Middle frontal gyrus (tissue), 1 donor: ENCODE data around the gene FCGR2B.
"Not testable (repeated sequence)": the region's sequence is repeated elsewhere in the genome, so short reads cannot be mapped to it uniquely, and the experiment has no call there.

ENCODE experiments used
- DNase-seq: peaks from one replicate; pipeline ENCODE4 v3.0.0-alpha.2; 2015; ENCODE audit warnings: low spot score; ENCODE audit errors: extremely low spot score

FCGR2B gene

DNA sequence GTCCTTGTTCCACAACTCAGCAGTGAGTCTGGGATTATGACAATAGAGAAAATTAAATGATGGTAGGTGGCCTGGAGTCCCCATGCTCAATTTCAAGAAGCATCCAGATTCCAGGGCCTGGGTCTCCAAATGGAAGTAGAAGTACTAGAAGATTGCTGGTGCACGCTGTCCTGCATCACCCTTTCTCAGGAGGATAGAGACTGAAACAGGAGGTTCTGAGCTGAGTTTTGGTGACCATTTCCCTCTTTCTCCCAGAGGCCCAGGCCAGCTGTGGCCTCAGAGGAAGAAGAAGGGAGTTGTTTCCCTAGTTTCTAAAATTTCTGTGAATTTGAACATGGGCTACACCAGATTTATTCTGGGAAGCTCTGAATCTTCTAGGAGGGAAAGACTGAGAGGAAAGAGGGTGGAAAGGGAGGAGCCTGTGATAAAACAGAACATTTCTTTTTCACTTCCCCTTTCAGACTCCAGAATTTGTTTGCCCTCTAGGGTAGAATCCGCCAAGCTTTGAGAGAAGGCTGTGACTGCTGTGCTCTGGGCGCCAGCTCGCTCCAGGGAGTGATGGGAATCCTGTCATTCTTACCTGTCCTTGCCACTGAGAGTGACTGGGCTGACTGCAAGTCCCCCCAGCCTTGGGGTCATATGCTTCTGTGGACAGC lies at the start of gene FCGR2B:
Gene FCGR2B, plus strand, starts transcription at position 460 of the 656 bp plus-strand sequence. Its CDS starts 99 bp downstream, at position 559.
- not testable (repeated sequence) for DNase-seq

DNA sequence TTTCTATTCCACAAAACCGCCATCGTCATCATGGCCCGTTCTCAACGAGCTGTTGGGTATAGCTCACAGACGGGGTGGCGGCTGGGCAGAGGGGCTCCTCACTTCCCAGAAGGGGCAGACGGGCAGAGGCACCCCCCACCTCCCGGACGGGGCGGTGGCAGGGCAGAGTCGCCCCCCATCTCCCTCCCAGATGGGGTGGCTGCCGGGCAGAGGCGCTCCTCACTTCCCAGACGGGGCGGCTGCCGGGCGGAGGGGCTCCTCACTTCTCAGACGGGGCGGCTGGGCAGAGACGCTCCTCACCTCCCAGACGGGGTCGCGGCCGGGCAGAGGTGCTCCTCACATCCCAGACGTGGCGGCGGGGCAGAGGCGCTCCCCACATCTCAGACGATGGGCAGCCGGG lies 46.5 kb upstream of the FCGR2B start:
- DNase-seq, result not testable (repeated sequence)

DNA sequence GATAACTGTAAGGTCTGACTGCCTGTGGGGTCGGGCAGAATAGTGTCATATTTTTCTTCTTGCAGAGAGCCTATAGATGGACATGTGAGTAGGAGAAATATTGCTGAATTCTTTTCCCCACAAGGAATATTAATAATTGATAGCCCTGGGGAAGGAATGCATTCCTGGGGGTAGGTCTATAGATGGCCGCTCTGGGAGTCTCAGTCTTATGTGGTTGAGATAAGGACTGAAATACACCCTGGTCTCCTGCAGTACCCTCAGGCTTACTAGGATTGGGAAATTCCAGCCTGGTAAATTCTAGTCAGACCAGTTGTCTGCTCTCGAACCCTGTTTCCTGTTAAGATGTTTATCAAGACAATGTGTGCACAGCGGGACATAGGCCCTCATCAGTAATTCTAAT lies 44.4 kb upstream of the FCGR2B start:
- not testable (repeated sequence) for DNase-seq

DNA sequence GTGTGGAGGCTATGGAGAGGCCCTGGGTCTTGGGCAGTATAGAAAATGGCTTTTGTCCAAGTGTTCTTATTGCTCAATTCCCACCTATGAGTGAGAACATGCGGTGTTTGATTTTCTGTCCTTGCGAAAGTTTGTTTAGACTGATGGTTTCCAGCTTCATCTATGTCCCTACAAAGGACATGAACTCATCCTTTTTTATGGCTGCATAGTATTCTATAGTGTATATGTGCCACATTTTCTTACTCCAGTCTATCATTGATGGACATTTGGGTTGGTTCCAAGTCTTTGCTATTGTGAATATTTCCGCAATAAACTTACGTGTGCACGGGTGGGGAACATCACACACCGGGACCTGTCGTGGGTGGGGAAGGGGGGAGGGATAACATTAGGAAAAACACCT lies 42.5 kb upstream of the FCGR2B start:
- DNase-seq, result not testable (repeated sequence)

DNA sequence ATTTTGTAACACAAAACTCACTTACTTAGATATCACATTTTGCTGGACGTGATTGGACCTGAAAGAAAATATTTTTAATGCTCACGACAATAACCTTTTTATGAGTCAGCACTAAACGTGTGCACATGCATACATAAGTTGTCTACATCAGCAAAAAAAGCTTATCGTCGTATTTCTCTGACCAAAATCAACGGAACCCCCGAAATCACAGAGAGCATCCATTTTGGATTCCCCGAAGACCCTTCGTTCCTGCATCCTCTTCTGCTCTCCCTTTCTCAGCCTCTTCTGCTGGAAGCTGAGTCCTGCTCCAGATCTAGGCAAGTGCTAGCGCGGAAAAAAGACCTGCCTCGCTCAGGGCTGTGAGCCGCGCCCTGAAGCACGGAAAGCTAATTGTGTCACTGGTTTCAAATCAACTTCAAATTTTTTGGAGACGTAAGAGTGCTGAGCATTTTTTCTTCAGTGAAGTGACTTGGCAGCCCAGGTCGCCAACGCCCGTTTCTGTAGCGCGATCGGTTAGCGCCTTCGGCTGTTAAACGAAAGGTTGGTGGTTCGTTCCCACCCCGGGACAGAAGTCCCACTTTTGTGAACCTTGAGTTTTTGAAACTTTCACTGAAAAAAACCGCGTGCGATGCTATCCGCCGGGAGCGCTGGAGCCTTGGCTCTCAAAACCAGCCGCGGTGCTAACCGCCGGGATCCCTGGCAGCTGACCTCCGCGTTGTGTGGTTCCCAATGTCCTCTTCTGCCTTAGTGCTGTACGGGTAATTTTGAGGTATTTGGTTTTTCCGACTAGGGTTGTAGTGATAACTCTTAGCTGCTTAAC lies 41.6 kb upstream of the FCGR2B start:
- peak; percentile 64 for DNase-seq

DNA sequence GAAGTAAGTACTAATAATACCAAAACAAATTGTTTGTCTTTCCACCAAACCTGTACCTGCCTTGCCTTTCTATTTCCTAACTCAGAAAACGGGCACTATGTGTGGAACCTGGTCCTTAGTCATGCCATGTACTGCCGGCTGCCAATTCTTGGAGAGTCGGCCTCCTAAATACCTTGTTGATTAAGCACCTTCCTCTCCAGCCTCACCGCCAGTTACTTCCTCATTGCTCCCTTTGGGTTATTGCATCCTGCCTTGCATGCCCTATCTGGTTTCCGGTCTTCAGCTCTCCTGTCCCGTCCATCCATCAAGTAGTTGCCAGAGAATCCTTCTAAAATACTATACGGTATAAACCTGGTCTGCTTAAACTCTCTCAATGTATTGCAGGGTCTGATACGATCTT lies 40.9 kb upstream of the FCGR2B start:
- DNase-seq, result not testable (repeated sequence)

DNA sequence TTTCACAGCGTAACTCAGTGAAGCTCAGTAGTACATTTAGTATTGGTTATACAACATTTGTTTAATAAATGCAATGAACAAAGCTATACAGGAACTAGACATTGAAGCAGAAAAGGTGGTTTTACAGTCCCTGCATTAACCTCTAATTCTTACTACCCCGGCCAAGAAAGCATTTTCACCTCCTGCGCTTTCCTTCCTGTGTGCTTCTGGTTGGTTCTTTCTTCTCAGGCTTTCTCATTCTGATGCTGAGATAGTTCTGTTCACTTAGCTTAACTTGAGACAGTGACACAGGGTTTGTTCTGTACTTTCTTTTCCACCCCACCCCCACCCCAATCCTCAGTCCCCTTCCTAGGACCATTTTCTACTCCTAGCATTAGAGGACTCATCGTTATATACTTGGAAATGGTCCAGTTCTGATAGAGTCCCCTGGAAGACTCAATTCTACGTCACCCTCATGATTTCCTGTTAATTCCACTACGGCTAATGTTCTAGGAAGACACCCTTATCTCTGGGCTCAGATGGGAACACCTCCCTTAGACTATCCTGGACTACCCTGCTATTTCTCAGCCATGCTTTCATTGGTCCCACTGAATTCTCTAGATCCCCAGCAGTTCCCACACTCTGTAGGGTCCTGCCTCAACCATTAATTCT lies 39.4 kb upstream of the FCGR2B start:
- not testable (repeated sequence) for DNase-seq

DNA sequence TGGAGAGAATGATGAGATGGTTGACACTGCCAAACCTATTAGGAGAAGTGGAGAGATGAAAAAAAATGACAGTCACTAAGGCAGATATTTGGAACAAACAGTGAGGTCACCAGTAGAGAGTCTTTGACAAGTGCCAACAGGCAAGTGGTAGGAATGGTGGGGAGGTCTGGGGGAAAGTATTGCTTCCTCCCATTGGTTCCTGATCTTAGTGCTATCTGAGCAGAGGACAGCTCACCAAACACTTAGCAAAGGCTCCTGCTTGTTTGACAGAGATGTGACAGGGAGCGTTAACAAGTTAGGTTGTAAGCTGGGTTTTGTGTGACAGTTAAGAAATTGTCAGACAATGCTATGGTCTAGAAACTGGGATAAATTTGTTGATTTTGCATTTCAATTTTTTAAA lies 38.3 kb upstream of the FCGR2B start:
- not testable (repeated sequence) for DNase-seq

DNA sequence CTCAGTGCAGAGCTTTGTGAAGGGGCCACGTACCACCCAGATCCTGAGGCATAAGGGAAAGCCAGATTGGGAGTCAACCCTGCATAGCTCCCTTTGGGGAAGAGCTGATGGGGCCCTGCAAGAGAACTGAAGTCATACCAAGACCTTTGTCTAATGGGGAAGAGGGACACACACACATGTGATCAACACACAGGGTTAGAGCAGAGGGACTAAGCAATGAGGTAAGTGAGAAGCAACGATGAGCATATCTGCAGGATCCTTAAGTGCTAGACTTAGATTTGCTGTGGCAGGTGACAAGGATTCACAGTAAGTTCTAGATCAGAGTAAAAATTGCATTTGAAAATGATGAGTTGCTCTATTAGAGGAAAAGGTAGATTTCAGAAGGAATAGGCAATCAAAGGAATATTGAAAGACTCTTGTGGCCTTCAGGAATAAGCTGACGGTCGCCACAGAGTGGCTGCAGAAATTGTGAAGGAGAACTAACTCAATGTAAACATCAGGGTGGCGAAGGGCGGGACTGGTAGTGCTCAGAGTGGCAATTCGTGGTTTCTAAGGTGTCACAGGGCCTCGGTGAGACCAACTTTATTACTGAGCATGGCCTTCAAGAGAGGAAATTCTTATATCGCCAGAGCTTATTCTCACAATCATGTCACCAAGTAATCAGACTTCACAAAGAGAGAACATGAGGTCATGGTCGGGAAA lies 36.3 kb upstream of the FCGR2B start:
- not testable (repeated sequence) for DNase-seq

DNA sequence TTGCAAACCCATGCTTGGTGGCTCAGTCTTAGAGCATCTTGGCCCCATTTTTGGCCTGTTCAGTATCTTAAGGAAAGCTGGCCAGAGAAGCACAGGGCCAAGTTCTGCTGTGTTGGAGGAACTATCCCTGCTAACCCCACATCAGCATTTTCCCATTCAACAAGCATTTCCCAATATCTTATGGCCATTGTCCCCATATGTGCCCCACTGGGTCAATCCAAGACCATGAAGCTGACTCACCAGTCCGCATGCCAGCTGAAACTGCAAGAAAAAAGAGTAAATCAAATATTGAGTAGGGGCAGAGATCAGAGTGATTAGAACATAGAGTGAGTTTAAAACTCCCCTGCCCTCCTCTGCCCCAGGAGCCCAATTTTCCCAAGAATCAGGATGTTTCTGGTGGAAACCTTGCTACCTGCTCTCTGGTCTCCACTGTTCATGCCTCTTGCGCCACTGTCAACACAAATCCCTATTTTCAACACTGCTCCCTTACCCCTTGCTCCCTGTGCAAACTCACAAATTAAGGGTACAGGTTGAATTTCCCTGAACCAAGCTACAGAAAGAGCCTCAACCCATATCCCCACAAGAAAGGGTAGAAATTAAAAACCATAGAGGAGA lies 32.7 kb upstream of the FCGR2B start:
- DNase-seq, result not testable (repeated sequence)

DNA sequence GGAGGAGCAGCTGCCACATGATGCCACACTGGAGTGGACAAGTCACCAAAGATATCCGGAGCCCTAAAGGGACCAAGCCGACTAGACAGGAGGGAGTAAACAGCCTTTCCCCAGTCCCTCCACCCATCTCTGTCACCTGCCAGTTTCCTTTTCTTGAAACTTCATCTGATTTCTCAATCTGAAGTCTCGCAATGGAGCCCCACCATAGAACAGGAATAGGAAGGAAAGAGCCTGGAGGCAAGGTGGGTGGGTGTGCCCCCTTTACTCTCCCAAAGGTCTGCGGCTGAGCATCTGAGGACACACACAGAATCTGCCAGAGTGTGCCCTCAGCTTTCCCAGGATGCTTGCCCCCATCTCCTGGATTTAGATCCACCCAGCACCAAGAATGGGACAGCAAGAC lies 31.9 kb upstream of the FCGR2B start, which contains the start of gene FCGR3B:
Gene FCGR3B, minus strand, starts transcription at position 101 of the 400 bp plus-strand sequence. Its CDS starts 82 bp downstream, at position 19.
- no peak for DNase-seq

DNA sequence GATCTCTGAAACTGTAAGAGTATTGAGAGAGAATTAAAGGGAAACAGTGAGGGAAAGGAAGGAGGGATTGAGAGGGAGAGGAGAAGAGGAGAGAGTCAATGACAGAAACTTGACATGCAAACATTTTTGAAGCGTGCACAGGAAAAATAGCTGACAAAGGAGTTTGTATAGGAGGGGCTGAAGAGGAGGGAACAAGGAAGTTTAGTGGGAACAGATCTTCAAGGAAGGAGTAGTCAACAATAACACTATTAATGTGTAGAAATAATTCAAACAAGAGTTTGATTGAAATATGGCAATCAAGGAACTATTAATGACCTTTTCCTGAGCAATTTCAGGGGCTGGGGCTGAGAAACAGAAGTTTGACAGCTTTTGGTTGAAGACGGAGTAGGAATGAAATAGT lies 27.9 kb upstream of the FCGR2B start:
- not testable (repeated sequence) for DNase-seq

DNA sequence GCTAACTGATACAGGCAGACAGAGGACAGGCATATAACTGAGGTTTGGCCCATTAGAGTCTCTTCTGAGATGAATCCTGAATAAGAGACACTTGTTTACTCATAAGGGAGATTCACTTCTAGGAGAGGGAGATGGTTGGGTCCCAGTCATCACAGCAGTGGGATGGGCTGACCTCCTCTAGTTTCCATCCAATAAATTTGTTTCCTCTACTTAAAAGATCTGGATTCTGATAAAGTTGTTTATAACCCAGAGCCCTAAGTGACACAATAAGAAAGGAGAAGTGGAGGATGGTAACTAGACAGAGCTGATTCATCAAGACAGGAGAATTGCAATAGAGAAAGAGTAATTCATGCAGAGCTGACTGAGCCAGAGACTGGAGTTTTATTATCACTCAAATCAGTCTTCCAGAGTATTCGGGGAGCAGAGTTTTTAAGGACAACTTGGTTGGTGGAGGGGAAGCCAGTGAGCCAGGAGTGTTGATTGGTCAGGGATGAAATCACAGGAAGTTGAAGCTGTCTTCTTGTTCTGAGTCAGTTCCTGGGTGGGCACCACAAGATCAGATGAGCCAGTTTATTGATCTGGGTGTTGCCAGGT lies 26.7 kb upstream of the FCGR2B start:
- not testable (repeated sequence) for DNase-seq

DNA sequence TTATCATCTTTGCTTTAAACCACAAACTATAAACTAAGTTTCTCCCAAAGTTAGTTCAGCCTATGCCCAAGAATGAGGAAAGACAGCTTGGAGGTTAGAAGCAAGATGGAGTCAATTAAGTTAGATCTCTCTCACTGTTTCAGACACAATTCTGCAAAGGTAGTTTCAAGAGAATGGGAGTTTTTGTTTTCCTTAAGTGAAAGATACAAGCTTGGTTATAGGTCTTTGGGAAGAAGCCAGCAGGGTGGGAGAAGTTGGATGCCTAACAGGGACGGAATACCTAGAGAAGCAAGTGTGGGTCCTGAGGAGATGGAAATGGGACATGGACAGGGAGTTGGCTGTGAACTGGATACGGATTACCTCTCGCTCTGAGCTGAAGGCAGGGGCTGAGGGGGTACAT lies 26.0 kb upstream of the FCGR2B start:
- not testable (repeated sequence) for DNase-seq

DNA sequence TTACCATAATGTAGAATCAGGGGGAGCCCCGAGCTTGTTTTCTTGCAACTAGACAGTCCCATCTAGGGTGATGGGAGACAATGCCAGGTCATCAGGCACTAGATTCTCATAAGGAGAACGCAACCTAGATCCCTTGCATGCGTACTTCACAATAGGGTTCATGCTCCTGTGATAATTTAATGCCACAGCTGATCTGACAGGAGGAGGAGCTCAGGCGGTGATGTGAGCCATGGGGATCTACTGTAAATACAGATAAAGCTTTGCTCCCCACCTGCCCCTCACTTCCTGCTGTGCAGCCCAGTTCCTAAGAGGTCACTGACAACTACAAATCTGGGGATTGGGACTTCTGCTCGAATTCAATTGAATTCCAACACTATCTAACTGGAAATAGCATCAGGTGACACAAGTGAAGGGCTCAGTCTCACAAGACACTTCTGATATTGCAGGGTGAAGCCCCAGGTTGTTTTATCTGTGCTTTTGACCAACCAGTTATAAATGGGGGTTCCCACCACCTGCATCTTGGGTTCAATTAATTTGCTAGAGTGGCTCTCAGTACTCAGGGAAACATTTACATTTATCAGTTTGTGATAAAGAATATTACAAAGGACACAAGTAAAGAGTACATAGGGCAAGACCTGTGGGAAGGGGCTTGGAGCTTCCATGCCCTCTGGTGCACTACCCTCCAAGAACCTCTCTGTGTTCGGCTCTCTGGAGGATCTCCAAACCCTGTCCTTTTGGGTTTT lies 24.5 kb upstream of the FCGR2B start:
- DNase-seq, result not testable (repeated sequence)

DNA sequence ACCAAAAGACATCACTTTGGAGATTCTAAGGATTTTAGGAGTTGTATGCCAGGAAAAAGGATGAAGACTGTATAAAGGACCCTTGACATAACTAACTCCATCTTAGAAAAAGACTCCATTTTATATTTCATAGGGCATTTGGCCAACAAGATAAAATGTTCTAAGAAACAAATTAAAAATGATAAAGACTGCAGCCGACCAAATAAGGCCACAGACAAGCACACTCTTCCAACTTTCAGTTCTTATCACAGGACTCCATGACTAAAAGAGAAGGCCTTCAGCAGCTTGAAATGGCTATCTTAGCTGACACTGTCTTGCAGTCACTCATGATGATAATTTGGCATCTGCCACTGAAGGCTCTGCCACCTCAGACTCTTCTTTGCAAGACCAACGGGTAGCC lies 23.7 kb upstream of the FCGR2B start:
- DNase-seq, result not testable (repeated sequence)

DNA sequence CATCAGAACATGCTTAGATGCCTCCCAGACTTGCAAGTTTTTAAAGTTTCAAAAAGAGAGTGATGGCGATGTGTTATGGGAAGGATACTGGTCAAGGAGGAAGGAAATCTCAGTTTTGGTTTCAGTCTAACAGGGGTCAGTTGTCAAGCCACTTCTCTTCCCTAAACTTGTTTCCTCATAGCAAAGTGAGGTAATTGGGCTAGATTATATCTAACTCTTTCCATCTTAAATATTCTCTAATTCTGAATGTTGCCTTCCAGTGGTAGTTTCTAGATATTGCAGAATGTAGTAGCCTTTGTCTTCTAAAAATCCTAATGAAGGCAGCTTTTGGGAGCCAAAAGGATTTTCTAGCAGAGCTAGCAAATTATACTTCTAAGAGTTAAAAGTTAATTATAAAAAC lies 20.2 kb upstream of the FCGR2B start:
- DNase-seq, result not testable (repeated sequence)

DNA sequence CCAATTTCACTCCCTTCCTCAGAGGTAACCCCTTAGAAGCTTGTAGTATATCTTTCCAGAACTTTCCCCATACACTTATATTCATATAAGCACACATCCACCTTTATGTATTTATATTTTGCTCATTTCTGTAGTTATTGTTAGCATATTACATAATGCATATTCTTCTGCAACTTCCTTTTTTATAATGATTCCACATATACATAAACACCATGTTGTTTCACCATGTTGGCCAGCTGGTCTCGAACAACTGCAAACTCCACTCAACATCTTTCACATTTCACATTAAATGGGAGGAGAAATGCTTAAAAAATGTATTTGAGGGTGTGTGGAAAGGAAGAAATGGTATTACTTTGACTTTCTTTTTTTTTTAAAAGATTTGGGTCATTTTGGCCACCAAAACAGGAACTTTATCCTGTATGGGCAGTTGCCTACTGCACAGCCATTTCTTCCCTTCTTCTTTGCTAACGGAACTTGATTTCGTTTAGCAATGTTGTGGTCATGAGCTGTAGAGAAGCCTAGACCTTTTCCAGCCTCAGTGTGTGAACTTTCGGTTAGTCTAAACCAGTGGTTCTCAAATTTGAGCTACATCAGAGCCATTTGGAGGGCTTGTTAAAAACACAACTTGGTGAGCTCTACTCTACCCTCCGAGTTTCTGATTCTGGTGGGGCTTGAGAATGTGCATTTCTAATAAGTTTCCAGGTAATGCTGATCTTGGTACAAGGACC lies 19.3 kb upstream of the FCGR2B start:
- DNase-seq, result not testable (repeated sequence)

DNA sequence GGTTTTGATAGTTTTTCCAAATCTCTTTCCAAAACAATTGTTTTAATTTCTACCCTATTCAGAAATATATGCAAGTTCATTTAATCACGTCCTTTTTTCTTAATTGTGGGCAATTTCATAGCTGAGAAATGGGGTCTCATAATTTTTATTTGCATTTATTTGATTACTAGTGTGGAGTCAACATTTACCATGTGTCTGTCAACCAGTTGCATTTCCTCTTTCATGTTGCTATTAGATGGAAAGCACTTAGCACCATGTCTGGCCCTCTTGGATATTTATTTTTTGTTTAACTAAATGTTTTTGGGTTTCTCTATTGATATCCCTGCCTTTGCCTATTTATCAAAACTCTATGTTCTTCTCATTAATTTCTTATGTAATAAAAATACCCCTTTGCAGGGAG lies 18.1 kb upstream of the FCGR2B start:
- DNase-seq, result not testable (repeated sequence)
